Stimulated activated CD8-positive, alpha-beta memory T cell treated with anti-CD3 and anti-CD28 coated beads, Interleukin-12 subunit alpha, Interleukin-12 subunit beta, amount 100 ng/mL, for 24 hours (primary cell): ENCODE measurements around the gene KRT35.
A peak's percentile ranks its signal among the peaks of the same experiment; 100 is the strongest.

Source experiments
- DNase-seq: peaks from one replicate; pipeline ENCODE4 v3.0.0-alpha.2; 2020; ENCODE audit errors: extremely low read depth

Gene KRT35

GRCh38 chr17:41511716-41512115 is 30.8 kb upstream of the KRT35 start:
- no peak for DNase-seq

GRCh38 chr17:41511116-41511515 is 30.2 kb upstream of the KRT35 start:
- DNase-seq: no peak

GRCh38 chr17:41510251-41511065 is 29.5 kb upstream of the KRT35 start:
- no peak for DNase-seq

GRCh38 chr17:41507315-41507880 is 26.4 kb upstream of the KRT35 start:
- DNase-seq: no peak

GRCh38 chr17:41505809-41506767 is 25.1 kb upstream of the KRT35 start:
- no peak for DNase-seq

GRCh38 chr17:41505007-41505808 is 24.3 kb upstream of the KRT35 start, which contains the start of gene KRT13:
TSS of gene KRT13 (minus strand) at chr17:41505612. CDS start at chr17:41505550, 62 bp downstream.
- DNase-seq: no peak

GRCh38 chr17:41504246-41504977 is 23.5 kb upstream of the KRT35 start:
- DNase-seq: no peak

- DNase-seq: no peak
These were observed 22.3 kb upstream of the KRT35 start for GRCh38 chr17:41503202-41503601.

GRCh38 chr17:41500131-41500911 is 19.4 kb upstream of the KRT35 start:
- no peak for DNase-seq

GRCh38 chr17:41499714-41500113 is 18.8 kb upstream of the KRT35 start:
- DNase-seq: no peak

- DNase-seq: no peak
These were observed 17.3 kb upstream of the KRT35 start for GRCh38 chr17:41498276-41498675.

- peak; percentile 16 for DNase-seq
These were observed 16.0 kb upstream of the KRT35 start for GRCh38 chr17:41496803-41497484.

- DNase-seq: no peak
These were observed 13.6 kb upstream of the KRT35 start for GRCh38 chr17:41494524-41494923.

GRCh38 chr17:41492771-41493170 is 11.8 kb upstream of the KRT35 start:
- no peak for DNase-seq

GRCh38 chr17:41492351-41492750 is 11.4 kb upstream of the KRT35 start:
- DNase-seq: no peak

GRCh38 chr17:41491476-41491875 is 10.5 kb upstream of the KRT35 start:
- DNase-seq: no peak

- no peak for DNase-seq
These were observed 9.3 kb upstream of the KRT35 start for GRCh38 chr17:41490000-41490990.

GRCh38 chr17:41489531-41489930 is 8.6 kb upstream of the KRT35 start, which contains the start of gene KRT36:
TSS of gene KRT36 (minus strand) at chr17:41489910. CDS start at chr17:41489864, 46 bp downstream.
- DNase-seq: no peak
